Right lobe of liver (tissue), 4 donors: ENCODE results near the gene GJB1.

Experiments
- CTCF ChIP-seq, 4 donors: fragments of 200-600 bp in 3 of 4; fragments of 450-650 bp in 1 of 4; IDR thresholded peaks; one replicate each; pipeline versions ENCODE4 v1.5.1 to v1.8.0; 2016 to 2022; ENCODE audit warnings: antibody characterized with exemption in 4 of 4, mild to moderate bottlenecking in 2 of 4
- POLR2A ChIP-seq: fragments of 450-650 bp; IDR thresholded peaks from one replicate; pipeline ENCODE4 v1.6.1; 2017; ENCODE audit warnings: antibody characterized with exemption, mild to moderate bottlenecking
- donor health status: DM: no; HTN: no; CAD: no.
- donor health status: DM: no; HTN: no; CAD: no.
- donor health status: DM: no; HTN: yes; CAD: no.

GRCh38 chrX:71245159-71245558 is 22.1 kb downstream of the GJB1 start:
- TF ChIP-seq CTCF (IDR thresholded peaks at IDR 0.05): no peak
- no peak for TF ChIP-seq POLR2A
